HUES6 (cell line): ENCODE data around the gene HELZ.

Source experiments
- H3K27ac ChIP-seq: 2 replicates; pipeline ENCODE4 v1.7.0; 2013; ENCODE audit warnings: low read depth, mild to moderate bottlenecking, low read length, inconsistent platforms
- H3K27me3 ChIP-seq: 2 replicates; pipeline ENCODE4 v1.6.1; 2013; ENCODE audit warnings: low read length; ENCODE audit not compliant: control insufficient read depth, insufficient read depth
- H3K36me3 ChIP-seq: 2 replicates; pipeline ENCODE4 v1.6.1; 2013; ENCODE audit warnings: low read length; ENCODE audit not compliant: control insufficient read depth, insufficient read depth
- H3K4me1 ChIP-seq: 2 replicates; pipeline ENCODE4 v1.6.1; 2013; ENCODE audit warnings: low read length; ENCODE audit not compliant: control insufficient read depth, insufficient read depth
- H3K4me3 ChIP-seq: 2 replicates; pipeline ENCODE4 v1.5.1; 2013; ENCODE audit warnings: low read depth, low read length
- H3K9ac ChIP-seq: one replicate; pipeline ENCODE4 v1.6.1; 2013; ENCODE audit warnings: mild to moderate bottlenecking, low read length
- H3K9me3 ChIP-seq: 2 replicates; pipeline ENCODE4 v1.6.1; 2013; ENCODE audit warnings: low read depth, low read length; ENCODE audit not compliant: control insufficient read depth, insufficient read depth

The HELZ gene

DNA sequence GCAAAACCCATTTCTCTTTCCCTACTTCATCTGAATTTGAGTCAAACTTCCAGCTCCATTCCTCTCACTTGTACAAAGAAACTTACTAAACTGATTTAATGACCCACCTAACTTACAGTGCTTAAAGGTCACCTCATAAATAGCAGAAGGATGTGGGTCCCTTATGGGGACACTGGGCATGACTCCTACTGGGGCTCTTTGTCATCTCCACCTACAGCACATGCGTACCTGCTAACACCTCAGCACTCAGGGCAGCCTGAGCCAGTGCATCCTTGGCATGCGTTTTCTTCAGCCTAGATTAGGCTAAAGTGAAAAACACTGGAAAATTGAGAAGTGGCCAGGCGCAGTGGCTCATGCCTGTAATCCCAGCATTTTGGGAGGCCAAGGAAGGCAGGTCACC lies 63.2 kb downstream of the HELZ start:
- H3K4me1 ChIP-seq, result no peaks in the 10 kb centered on the region
- peaks cover 15% of the 10 kb centered on the region for H3K36me3 ChIP-seq
- no peak overlapping the region for H3K27ac ChIP-seq
- no peaks in the 10 kb centered on the region for H3K9me3 ChIP-seq
- no peak overlapping the region for H3K9ac ChIP-seq
- no peaks in the 10 kb centered on the region for H3K27me3 ChIP-seq
- H3K4me3 ChIP-seq, result no peak overlapping the region

DNA sequence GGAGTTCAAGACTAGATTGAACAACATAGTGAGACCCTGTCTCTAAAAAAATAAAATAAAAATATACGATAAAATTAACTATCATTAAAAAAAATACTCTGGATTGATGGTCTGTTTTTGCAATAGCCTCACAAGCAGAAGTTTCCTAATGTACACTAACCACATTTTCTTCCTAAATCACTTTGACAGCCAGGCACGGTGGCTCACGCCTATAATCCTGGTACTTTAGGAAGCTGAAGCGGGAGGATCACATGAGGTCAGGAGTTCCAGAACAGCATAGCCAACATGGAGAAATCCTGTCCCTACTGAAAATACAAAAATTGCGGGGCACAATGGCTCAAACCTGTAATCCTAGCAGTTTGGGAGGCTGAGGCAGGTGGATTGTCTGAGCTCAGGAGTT lies 64.7 kb downstream of the HELZ start:
- H3K36me3 ChIP-seq, result peaks cover 27% of the 10 kb centered on the region
- H3K9me3 ChIP-seq, result no peaks in the 10 kb centered on the region
- no peak overlapping the region for H3K27ac ChIP-seq
- H3K4me1 ChIP-seq, result no peaks in the 10 kb centered on the region
- no peak overlapping the region for H3K9ac ChIP-seq
- H3K4me3 ChIP-seq, result no peak overlapping the region
- H3K27me3 ChIP-seq, result no peaks in the 10 kb centered on the region

DNA sequence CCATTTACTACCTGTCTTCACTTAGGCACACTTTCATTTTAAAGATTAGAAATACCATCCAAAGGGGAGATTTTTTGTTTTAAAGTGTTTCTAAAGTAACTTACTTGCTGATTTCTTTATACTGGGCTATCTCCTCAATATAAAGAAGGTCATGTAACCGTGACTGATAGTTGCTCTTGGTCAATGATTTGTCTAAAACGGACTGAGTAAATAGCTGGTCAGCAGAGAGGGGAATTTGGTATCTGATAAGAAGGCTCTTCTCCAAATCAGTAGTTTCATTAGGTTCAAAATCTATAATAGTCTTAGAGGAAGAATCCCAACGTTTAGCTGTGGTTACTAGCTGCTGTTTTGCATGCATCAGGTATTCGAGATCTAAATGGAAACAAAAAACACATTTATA lies 66.4 kb downstream of the HELZ start:
- peaks cover 32% of the 10 kb centered on the region for H3K36me3 ChIP-seq
- no peaks in the 10 kb centered on the region for H3K4me1 ChIP-seq

DNA sequence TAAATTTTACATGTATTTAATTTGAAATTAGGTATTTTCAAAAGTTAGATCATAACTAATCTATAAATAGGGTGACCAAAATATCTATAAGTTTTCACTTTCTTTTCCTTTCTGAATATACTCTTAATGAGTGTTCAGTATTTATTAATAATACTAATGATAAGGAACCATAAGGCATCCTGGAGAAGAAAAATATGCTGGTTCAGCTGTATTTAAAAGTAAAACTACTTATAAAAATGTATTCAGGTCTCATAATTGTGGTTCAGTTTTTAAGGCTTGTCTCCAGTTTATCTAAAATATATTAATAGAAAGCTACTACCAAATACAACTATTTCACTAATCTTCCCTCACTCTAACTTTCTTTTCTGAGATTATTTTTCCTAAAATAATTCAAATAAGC lies 67.3 kb downstream of the HELZ start:
- Histone ChIP-seq H3K36me3 (peaks cover 33% of the 10 kb centered on the region), H3K9ac (no peak overlapping the region), H3K4me1 (no peaks in the 10 kb centered on the region), H3K27me3 (no peaks in the 10 kb centered on the region), H3K4me3 (no peak overlapping the region), H3K27ac (no peak overlapping the region), H3K9me3 (no peaks in the 10 kb centered on the region)

More for the DNA sequence above, 66.4 kb downstream of the HELZ start:
- no peak overlapping the region for H3K27ac ChIP-seq
- H3K4me3 ChIP-seq, result no peak overlapping the region
- no peaks in the 10 kb centered on the region for H3K27me3 ChIP-seq
- H3K9me3 ChIP-seq, result no peaks in the 10 kb centered on the region
- no peak overlapping the region for H3K9ac ChIP-seq

DNA sequence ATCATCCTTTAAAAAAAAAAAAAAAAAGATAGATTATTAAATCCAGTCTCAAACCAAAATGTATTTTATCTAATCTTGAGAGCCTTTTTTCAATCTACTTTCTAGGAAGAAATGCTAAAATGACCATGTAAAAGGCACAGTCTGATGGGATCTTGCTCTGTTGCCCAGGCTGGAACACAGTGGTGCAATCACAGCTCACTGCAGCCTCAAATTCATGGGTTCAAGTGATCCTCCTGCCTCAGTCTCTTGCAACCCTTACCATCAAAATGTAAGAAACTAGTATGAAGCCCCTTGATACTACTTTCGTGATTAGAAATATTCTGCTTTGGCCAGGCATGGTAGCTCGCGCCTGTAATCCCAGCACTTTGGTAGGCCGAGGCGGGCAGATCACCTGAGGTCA lies 70.8 kb downstream of the HELZ start:
- Histone ChIP-seq H3K9me3 (no peaks in the 10 kb centered on the region), H3K9ac (no peak overlapping the region), H3K27me3 (no peaks in the 10 kb centered on the region), H3K36me3 (peaks cover 40% of the 10 kb centered on the region), H3K27ac (no peak overlapping the region), H3K4me3 (no peak overlapping the region), H3K4me1 (no peaks in the 10 kb centered on the region)

DNA sequence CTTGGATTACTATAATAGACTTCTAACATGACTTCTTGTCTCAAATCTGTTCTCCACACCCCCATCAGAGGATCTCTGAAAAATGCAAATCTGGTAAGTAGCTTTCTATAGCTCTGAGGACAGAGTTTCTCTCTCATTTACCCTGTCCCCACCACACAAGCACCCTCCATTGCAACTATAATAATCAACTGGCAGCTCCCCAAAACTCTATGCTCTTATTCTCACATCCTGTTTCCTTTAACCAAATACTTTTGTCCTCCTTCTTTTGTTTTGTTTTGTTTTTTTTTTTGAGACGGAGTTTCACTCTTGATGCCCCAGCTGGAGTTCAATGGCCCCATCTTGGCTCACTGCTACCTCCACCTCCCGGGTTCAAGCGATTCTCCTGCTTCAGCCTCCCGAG lies 73.4 kb downstream of the HELZ start:
- Histone ChIP-seq H3K4me1 (no peaks in the 10 kb centered on the region), H3K4me3 (no peak overlapping the region), H3K9ac (no peak overlapping the region), H3K9me3 (no peaks in the 10 kb centered on the region), H3K27ac (no peak overlapping the region), H3K36me3 (peaks cover 41% of the 10 kb centered on the region), H3K27me3 (no peaks in the 10 kb centered on the region)

DNA sequence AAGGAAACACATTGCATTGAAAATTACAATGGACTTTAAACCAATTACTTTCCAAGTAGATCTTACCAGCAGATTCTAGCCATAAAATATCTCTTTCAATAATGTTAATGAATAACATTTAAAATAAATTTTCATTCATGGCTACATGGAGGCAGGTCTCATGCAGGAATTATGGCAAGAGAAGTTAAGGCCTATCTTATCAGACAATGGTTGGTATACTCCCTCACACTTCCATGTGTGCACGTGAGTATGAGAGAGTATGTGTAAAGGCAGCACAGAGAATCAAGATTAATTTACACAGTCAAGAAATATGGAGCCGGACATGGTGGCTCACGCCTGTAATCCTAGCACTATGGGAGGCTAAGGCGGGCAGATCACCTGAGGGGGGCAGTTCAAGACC lies 76.5 kb downstream of the HELZ start:
- H3K36me3 ChIP-seq, result peaks cover 55% of the 10 kb centered on the region
- no peaks in the 10 kb centered on the region for H3K4me1 ChIP-seq
- H3K9me3 ChIP-seq, result no peaks in the 10 kb centered on the region
- H3K27ac ChIP-seq, result no peak overlapping the region
- no peak overlapping the region for H3K9ac ChIP-seq
- no peaks in the 10 kb centered on the region for H3K27me3 ChIP-seq
- H3K4me3 ChIP-seq, result no peak overlapping the region

DNA sequence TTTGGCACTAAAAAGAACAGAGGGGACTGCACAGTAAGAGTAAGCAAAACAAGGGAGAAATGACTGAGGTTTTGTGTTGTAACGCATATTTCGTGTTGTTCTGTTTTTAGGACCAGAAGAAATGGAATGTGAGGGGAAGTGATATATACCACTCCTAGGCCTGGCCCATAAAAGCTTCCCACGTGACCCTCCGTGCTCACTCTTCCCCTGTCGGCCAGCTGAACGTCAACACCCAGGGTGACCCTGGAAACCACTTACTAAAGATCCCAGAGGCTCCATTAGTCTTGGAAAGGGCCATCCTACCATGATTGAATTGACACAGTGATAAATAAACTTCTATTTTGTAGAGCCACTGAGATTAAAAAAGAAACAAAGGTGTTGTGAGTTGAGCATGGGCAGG lies 79.8 kb downstream of the HELZ start:
- no peaks in the 10 kb centered on the region for H3K4me1 ChIP-seq
- H3K36me3 ChIP-seq, result peaks cover 62% of the 10 kb centered on the region
- H3K4me3 ChIP-seq, result no peak overlapping the region
- no peak overlapping the region for H3K27ac ChIP-seq
- H3K9ac ChIP-seq, result no peak overlapping the region
- H3K9me3 ChIP-seq, result no peaks in the 10 kb centered on the region
- H3K27me3 ChIP-seq, result no peaks in the 10 kb centered on the region

DNA sequence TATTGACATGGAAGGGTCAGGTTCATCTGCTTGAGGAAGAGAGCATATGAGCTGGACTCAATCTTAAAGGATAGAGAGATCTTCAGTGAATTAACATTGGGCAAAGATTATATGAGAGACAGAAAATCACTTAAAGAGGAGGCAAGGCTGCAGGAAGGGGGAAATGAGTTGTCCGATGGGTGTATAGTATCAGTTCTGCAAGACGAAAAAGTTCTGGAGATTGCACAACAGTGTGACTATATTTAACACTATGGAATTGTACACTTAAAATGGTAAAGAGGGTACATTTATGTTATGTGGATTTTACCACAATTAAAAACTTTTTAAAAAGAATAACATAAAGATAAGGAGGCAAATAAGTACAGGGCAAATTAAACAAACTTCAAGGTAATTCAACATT lies 80.7 kb downstream of the HELZ start:
- peaks cover 59% of the 10 kb centered on the region for H3K36me3 ChIP-seq
- no peaks in the 10 kb centered on the region for H3K27me3 ChIP-seq
- no peaks in the 10 kb centered on the region for H3K9me3 ChIP-seq
- no peaks in the 10 kb centered on the region for H3K4me1 ChIP-seq
- no peak overlapping the region for H3K4me3 ChIP-seq
- H3K27ac ChIP-seq, result no peak overlapping the region
- H3K9ac ChIP-seq, result no peak overlapping the region

DNA sequence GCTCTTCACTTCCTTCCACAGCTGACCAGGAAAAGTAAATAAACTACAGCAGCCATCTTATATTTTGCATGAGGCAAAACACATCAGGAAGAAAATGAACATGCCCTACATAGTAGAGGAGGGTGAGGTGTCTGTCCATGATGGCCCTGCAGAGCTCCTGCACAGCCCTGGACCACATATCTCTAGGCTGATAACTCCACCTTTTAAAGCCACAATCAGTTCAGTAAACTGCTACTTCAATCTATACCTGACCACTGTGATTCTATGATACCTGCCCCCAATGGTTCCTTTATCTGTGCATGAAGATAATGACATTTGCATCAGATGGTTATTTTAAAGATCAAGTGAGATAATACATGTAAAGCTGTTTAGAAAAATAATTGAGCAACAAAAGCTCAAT lies 82.2 kb downstream of the HELZ start:
- H3K9me3 ChIP-seq, result no peaks in the 10 kb centered on the region
- no peak overlapping the region for H3K27ac ChIP-seq
- no peak overlapping the region for H3K9ac ChIP-seq
- peaks cover 57% of the 10 kb centered on the region for H3K36me3 ChIP-seq
- H3K4me3 ChIP-seq, result no peak overlapping the region
- H3K4me1 ChIP-seq, result no peaks in the 10 kb centered on the region
- H3K27me3 ChIP-seq, result no peaks in the 10 kb centered on the region

DNA sequence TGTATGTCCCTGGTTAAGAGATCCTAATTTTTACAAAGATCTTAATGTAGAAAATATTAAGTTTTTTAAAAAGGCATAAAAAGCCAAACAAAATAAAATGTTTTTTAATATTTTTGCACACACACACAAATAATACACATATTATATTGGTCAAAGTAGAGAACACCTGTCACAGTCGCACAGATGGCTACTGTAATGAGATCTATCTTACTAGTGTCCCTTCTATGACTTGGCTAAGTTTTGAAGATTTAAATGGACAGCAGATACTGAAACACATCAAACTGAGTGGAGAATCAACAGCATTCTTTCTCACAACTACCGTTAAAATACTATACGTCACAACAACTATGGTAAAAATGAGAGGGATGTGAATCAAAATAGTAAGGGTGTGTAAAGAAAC lies 83.4 kb downstream of the HELZ start:
- H3K9me3 ChIP-seq, result no peaks in the 10 kb centered on the region
- no peaks in the 10 kb centered on the region for H3K27me3 ChIP-seq
- H3K27ac ChIP-seq, result no peak overlapping the region
- H3K36me3 ChIP-seq, result peaks cover 49% of the 10 kb centered on the region
- no peak overlapping the region for H3K9ac ChIP-seq
- no peak overlapping the region for H3K4me3 ChIP-seq
- H3K4me1 ChIP-seq, result no peaks in the 10 kb centered on the region

DNA sequence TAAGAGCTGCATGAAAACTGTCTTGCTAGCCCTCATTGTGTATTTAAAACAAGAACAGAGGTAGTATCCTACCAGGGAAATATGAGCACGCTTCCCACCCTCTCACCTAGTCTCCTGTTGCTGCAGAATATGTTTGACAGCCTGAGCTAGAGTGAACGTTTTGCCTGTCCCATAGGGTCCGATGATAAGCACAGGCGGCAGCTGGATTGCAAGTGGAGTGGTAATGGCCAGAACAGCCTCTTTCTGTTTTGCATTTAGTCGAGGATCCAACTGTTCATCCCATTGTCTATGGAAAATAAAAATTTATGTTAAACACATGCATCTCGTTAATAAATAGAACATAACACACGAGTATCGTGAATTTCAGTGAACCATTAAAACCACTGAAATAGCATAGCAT lies 84.2 kb downstream of the HELZ start:
- H3K4me3 ChIP-seq, result no peak overlapping the region
- H3K4me1 ChIP-seq, result no peaks in the 10 kb centered on the region
- no peak overlapping the region for H3K9ac ChIP-seq
- H3K27me3 ChIP-seq, result no peaks in the 10 kb centered on the region
- no peaks in the 10 kb centered on the region for H3K9me3 ChIP-seq
- no peak overlapping the region for H3K27ac ChIP-seq
- peaks cover 42% of the 10 kb centered on the region for H3K36me3 ChIP-seq
